ENCODE results near the gene SLC35C1. TPM values are rescaled to one million over a fixed set of nuclear protein-coding genes. Genes with fewer than 3 reads are reported as not detected.
A peak's percentile ranks its signal among the peaks of the same experiment; 100 is the strongest.

The SLC35C1 gene
- total and polyA plus RNA-seq, 9 of the 15 experiments (the other 6 are each of a cell fraction or from before 2014, with no cell fraction given): 0.65 to 13.1 (median 2.4) TPM

DNA sequence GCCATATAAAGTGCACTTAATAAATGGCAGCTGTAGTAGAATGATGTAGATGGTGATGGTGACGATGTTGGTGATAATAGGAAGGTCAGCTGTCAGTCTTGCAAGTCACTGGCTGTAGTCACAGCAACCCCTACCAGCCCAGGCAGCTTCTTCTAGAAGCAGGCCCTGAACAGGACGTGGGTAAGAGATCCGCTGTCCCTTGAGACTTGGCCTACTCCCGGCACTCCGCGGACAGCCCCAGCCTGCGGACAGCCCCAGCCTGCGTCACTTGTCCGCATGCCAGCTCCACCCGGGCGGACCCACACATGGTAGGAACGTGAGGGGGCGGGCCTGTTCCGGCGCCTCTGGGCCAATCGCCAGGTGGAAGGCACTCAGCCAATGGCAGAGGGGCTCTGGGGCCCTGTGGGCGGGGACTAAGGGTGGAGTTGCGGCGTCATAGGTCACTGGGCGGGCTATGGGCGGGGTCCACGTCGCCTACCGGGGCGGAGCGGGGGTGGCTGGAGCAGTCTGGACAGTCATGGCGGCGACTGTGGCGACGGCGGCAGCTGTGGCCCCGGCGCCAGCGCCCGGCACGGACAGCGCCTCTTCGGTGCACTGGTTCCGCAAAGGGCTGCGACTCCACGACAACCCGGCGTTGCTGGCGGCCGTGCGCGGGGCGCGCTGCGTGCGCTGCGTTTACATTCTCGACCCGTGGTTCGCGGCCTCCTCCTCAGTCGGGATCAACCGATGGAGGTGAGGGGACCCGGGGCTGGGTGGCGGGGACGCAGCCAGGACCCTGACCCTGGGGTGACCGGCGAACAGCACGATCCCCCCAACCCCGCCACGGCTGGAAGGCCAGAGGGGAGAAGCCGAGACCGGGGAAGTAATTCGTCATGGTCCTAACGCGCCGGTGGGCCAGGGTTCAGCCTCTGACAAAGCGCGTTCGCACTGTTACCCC, 42.3 kb downstream of the SLC35C1 start, which contains the start of gene CRY2 (continued):
- no peak for TF ChIP-seq PURB (CRISPR knock-in tag; IDR thresholded peaks at IDR 0.05; ENCODE audit: low read depth)
- TF ChIP-seq NR2C2 (CRISPR knock-in tag; IDR thresholded peaks at IDR 0.05): peak; percentile 91
- peak; percentile 98 for TF ChIP-seq NR2C2 (tag; IDR thresholded peaks at IDR 0.05)
- TF ChIP-seq, protein P1, sequence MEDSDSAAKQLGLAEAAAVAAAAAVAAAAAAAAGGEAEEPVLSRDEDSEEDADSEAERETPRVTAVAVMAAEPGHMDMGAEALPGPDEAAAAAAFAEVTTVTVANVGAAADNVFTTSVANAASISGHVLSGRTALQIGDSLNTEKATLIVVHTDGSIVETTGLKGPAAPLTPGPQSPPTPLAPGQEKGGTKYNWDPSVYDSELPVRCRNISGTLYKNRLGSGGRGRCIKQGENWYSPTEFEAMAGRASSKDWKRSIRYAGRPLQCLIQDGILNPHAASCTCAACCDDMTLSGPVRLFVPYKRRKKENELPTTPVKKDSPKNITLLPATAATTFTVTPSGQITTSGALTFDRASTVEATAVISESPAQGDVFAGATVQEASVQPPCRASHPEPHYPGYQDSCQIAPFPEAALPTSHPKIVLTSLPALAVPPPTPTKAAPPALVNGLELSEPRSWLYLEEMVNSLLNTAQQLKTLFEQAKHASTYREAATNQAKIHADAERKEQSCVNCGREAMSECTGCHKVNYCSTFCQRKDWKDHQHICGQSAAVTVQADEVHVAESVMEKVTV (CRISPR knock-in tag; IDR thresholded peaks at IDR 0.05): no peak; the same call in 1 of the 2 replicates
- peak; percentile 94 for TF ChIP-seq CCNT2 (IDR thresholded peaks at IDR 0.05; ENCODE audit: borderline replicate concordance, extremely low read depth, insufficient read length, low read depth, low read length)
- TF ChIP-seq, protein P2, sequence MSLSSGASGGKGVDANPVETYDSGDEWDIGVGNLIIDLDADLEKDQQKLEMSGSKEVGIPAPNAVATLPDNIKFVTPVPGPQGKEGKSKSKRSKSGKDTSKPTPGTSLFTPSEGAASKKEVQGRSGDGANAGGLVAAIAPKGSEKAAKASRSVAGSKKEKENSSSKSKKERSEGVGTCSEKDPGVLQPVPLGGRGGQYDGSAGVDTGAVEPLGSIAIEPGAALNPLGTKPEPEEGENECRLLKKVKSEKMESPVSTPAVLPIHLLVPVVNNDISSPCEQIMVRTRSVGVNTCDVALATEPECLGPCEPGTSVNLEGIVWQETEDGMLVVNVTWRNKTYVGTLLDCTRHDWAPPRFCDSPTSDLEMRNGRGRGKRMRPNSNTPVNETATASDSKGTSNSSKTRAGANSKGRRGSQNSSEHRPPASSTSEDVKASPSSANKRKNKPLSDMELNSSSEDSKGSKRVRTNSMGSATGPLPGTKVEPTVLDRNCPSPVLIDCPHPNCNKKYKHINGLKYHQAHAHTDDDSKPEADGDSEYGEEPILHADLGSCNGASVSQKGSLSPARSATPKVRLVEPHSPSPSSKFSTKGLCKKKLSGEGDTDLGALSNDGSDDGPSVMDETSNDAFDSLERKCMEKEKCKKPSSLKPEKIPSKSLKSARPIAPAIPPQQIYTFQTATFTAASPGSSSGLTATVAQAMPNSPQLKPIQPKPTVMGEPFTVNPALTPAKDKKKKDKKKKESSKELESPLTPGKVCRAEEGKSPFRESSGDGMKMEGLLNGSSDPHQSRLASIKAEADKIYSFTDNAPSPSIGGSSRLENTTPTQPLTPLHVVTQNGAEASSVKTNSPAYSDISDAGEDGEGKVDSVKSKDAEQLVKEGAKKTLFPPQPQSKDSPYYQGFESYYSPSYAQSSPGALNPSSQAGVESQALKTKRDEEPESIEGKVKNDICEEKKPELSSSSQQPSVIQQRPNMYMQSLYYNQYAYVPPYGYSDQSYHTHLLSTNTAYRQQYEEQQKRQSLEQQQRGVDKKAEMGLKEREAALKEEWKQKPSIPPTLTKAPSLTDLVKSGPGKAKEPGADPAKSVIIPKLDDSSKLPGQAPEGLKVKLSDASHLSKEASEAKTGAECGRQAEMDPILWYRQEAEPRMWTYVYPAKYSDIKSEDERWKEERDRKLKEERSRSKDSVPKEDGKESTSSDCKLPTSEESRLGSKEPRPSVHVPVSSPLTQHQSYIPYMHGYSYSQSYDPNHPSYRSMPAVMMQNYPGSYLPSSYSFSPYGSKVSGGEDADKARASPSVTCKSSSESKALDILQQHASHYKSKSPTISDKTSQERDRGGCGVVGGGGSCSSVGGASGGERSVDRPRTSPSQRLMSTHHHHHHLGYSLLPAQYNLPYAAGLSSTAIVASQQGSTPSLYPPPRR (CRISPR knock-in tag; IDR thresholded peaks at IDR 0.05; ENCODE audit: borderline replicate concordance): 0 out of 2 replicates have a peak, but pooled peaks have one; percentile 28
- TF ChIP-seq ATF1 (CRISPR knock-in tag; IDR thresholded peaks at IDR 0.05): peak; percentile 45
- TF ChIP-seq ATF1 (tag; IDR thresholded peaks at IDR 0.05): peak; percentile 95
- 0 out of 2 replicates have a peak, but pooled peaks have one; percentile 54 for TF ChIP-seq ZNF830 (CRISPR knock-in tag; IDR thresholded peaks at IDR 0.05)
- TF ChIP-seq CBFB (CRISPR knock-in tag; IDR thresholded peaks at IDR 0.05): peak; percentile 93; the same call in 1 of the 2 replicates
- TF ChIP-seq ZNF785 (CRISPR knock-in tag; IDR thresholded peaks at IDR 0.05): no peak
- TF ChIP-seq, protein P3, sequence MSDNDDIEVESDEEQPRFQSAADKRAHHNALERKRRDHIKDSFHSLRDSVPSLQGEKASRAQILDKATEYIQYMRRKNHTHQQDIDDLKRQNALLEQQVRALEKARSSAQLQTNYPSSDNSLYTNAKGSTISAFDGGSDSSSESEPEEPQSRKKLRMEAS (CRISPR knock-in tag; IDR thresholded peaks at IDR 0.05): peak; percentile 100
- no peak for TF ChIP-seq MTA1 (IDR thresholded peaks at IDR 0.05; ENCODE audit: borderline replicate concordance)
- peak; percentile 65 for TF ChIP-seq RBBP5 (IDR thresholded peaks at IDR 0.05; ENCODE audit: borderline replicate concordance, insufficient read depth, low read length, poor library complexity, severe bottlenecking)
- peak; percentile 65 for TF ChIP-seq ETV5 (CRISPR knock-in tag; IDR thresholded peaks at IDR 0.05; ENCODE audit: low read depth)
- TF ChIP-seq RBM34 (IDR thresholded peaks at IDR 0.05; ENCODE audit: borderline replicate concordance, insufficient read depth, low read length): no peak
- TF ChIP-seq, protein P4, sequence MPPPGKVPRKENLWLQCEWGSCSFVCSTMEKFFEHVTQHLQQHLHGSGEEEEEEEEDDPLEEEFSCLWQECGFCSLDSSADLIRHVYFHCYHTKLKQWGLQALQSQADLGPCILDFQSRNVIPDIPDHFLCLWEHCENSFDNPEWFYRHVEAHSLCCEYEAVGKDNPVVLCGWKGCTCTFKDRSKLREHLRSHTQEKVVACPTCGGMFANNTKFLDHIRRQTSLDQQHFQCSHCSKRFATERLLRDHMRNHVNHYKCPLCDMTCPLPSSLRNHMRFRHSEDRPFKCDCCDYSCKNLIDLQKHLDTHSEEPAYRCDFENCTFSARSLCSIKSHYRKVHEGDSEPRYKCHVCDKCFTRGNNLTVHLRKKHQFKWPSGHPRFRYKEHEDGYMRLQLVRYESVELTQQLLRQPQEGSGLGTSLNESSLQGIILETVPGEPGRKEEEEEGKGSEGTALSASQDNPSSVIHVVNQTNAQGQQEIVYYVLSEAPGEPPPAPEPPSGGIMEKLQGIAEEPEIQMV (tag; conservative IDR thresholded peaks at IDR 0.05; ENCODE audit: low read depth): no peak
- TF ChIP-seq NONO (IDR thresholded peaks at IDR 0.05; ENCODE audit: low read depth in 2 of 2, low read length in 1 of 2): peak in 1 of 2 experiments; percentile 92; a peak in 2 of 4 replicates

Data from K562 (cell line).